Right atrium auricular region (tissue), 2 donors: Measurements from ENCODE around the gene SHC2. TPM values are rescaled to one million over a fixed set of nuclear protein-coding genes. Genes with fewer than 3 reads are reported as not detected.
A peak's percentile ranks its signal among the peaks of the same experiment; 100 is the strongest.

Experiments used
- DNase-seq: peaks from one replicate; pipeline ENCODE4 v3.0.0-alpha.2; 2019; ENCODE audit warnings: low spot score
- H3K27ac ChIP-seq, 2 donors: fragments of 200-600 bp; sonication (generic); 1 replicate in 1 of 2; 2 replicates in 1 of 2; pipeline ENCODE4 v1.5.1; 2016 to 2019
- H3K27me3 ChIP-seq, 2 donors: fragments of 200-600 bp; sonication (generic); one replicate each; pipeline versions ENCODE4 v1.5.1 to v1.6.0; 2017 to 2019
- H3K36me3 ChIP-seq: fragments of 200-600 bp; sonication (generic); one replicate; pipeline ENCODE4 v1.5.1; 2016
- H3K4me1 ChIP-seq, 2 donors: fragments of 200-600 bp; sonication (generic); one replicate each; pipeline versions ENCODE4 v1.5.1 to v1.6.0; 2017 to 2019
- H3K4me3 ChIP-seq, 2 donors: fragments of 200-600 bp; sonication (generic); 1 replicate in 1 of 2; 2 replicates in 1 of 2; pipeline ENCODE4 v1.5.1; 2017 to 2019; ENCODE audit warnings: mild to moderate bottlenecking in 1 of 2, moderate library complexity in 1 of 2
- H3K9me3 ChIP-seq, 2 donors: fragments of 200-600 bp; sonication (generic); one replicate each; pipeline ENCODE4 v1.5.1; 2019
- total RNA-seq, 2 donors: library from RNA; depleted of rRNA; stranded (reverse); fragments of >200 nt; gene quantifications; one replicate each; pipeline ENCODE4 v1.1.0, GENCODE V29; 2016
- TF ChIP-seq, protein P1 (sequence below), 2 donors: fragments of 200-600 bp; sonication (generic); IDR thresholded peaks; one replicate each; pipeline ENCODE4 v1.5.1; 2019; ENCODE audit warnings: antibody characterized with exemption in 2 of 2

SHC2 gene
- total RNA-seq, 2 donors from 2014 or later, result 9.6 to 26.8 TPM

DNA sequence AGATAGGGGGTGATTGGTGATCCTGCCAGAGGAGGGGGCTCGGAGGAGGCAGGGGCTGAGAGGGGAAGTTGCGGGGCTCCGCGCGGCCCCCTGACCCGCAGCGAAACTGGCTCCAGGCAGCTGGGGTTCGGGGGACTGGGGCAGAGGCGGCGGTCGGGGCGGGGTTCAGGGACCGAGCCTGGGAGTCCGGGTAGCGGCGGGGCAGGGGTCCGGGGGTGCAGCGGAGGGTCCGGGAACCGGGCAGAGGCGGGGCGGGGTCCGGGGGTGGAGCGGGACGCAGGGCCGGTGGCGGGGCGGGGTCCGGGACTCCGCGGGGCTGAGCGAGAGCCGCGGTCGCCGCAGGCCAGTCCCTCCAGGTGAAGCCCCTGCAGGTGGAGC is 36.6 kb upstream of the SHC2 start:
- Histone ChIP-seq H3K9me3 (no peaks in the 10 kb centered on the region), H3K4me3 (peak overlapping the region in 1 of 2 donors; percentile 11), H3K36me3 (no peaks in the 10 kb centered on the region), H3K27ac (no peak overlapping the region), H3K4me1 (peaks cover 0 to 21% of the 10 kb centered on the region in 2 donors), H3K27me3 (peaks cover 8 to 21% of the 10 kb centered on the region in 2 donors)
- TF ChIP-seq, protein P1, sequence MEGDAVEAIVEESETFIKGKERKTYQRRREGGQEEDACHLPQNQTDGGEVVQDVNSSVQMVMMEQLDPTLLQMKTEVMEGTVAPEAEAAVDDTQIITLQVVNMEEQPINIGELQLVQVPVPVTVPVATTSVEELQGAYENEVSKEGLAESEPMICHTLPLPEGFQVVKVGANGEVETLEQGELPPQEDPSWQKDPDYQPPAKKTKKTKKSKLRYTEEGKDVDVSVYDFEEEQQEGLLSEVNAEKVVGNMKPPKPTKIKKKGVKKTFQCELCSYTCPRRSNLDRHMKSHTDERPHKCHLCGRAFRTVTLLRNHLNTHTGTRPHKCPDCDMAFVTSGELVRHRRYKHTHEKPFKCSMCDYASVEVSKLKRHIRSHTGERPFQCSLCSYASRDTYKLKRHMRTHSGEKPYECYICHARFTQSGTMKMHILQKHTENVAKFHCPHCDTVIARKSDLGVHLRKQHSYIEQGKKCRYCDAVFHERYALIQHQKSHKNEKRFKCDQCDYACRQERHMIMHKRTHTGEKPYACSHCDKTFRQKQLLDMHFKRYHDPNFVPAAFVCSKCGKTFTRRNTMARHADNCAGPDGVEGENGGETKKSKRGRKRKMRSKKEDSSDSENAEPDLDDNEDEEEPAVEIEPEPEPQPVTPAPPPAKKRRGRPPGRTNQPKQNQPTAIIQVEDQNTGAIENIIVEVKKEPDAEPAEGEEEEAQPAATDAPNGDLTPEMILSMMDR (IDR thresholded peaks at IDR 0.05), result no peak
- no peak for DNase-seq

DNA sequence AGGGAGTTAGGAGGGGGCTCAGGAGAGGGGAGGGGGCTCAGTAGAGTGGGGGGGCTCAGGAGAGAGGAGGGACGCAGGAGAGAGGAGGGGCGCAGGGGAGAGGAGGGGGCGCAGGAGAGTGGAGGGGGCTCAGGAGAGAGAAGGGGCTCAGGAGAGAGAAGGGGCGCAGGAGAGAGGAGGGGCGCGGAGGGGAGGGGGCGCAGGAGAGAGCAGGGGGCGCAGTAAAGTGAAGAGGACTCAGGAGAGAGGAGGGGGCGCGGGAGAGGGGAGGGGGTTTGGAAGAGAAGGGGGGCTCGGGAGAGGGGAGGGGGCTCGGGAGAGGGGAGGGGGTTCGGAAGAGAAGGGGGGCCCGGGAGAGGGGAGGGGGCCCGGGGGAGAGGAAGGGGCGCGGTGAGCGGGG is 36.2 kb upstream of the SHC2 start:
- Histone ChIP-seq H3K4me1 (peaks cover 0 to 21% of the 10 kb centered on the region in 2 donors), H3K4me3 (no peak overlapping the region), H3K36me3 (no peaks in the 10 kb centered on the region), H3K27ac (no peak overlapping the region), H3K27me3 (peaks cover 8 to 21% of the 10 kb centered on the region in 2 donors), H3K9me3 (no peaks in the 10 kb centered on the region)
- no peak for DNase-seq
- TF ChIP-seq, protein P1 (IDR thresholded peaks at IDR 0.05), result no peak

DNA sequence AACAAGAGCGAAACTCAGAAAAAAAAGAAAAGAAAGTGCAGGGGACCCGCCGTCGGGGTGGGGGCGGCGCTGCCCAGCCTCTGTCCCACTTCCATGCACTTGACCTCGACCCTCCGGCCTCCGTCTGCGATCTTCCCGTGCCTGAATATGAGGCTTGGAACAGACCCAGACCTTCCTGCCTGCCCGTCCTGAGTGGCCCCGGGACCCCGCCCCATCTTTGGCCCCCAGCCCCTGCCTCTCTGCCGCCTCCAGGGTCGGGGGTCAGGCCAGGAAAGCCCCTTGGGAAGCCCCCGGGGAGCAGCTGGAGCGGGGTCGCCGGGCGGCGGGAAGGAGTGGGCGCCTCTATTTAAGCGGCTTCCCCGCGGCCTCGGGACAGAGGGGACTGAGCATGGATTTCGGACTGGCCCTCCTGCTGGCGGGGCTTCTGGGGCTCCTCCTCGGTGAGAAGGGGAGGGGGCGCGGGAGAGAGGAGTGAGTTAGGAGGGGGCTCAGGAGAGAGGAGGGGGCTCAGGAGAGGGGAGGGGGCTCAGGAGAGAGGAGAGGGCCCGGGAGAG is 35.4 kb upstream of the SHC2 start, which contains the start of gene MADCAM1:
TSS of gene MADCAM1 (plus strand) at position 375 of the 554 bp plus-strand sequence. CDS start at position 389, 14 bp downstream.
- no peak for DNase-seq
- H3K27me3 ChIP-seq, result peaks cover 8 to 21% of the 10 kb centered on the region in 2 donors
- H3K36me3 ChIP-seq, result no peaks in the 10 kb centered on the region
- no peak within 1 kb of the TSS for H3K27ac ChIP-seq
- peaks cover 0 to 21% of the 10 kb centered on the region in 2 donors for H3K4me1 ChIP-seq
- H3K4me3 ChIP-seq, result no peak within 1 kb of the TSS
- H3K9me3 ChIP-seq, result no peaks in the 10 kb centered on the region
- TF ChIP-seq, protein P1 (IDR thresholded peaks at IDR 0.05), result no peak

DNA sequence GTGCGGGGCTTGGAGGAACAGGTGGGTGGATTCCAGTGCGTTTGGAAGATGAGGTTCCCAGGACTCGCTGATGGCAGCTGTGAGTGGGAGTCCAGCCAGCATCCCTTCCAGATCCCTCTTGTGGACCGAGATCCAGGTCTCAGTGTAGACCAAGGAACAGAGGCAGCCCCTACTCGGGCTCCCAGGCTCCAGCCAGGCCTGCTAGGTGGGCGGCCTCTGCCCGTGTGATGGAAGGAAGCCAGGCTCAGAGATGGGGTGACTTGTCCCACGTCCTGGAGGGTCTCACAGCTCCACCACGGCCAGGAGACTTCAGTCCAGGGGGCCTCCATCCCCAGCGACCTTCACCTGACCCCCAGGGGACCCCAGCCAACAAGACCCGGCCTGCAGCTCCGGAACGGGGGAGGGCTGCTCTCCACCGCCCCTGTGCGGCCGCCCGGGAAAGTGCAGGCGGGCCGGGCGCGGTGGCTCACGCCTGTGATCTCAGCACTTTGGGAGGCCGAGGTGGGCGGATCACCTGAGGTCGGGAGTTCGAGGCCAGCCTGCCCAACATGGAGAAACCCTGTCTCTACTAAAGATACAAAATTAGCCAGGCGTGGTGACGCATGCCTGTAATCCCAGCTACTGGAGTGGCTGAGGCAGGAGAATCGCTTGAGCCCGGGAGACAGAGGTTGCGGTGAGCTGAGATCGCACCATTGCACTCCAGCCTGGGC is 34.7 kb upstream of the SHC2 start:
- no peak for DNase-seq
- no peak overlapping the region for H3K27ac ChIP-seq
- no peaks in the 10 kb centered on the region for H3K36me3 ChIP-seq
- peaks cover 0 to 21% of the 10 kb centered on the region in 2 donors for H3K4me1 ChIP-seq
- H3K4me3 ChIP-seq, result no peak overlapping the region
- H3K9me3 ChIP-seq, result no peaks in the 10 kb centered on the region
- TF ChIP-seq, protein P1 (IDR thresholded peaks at IDR 0.05), result peak; percentile 40 to 71
- peaks cover 8 to 21% of the 10 kb centered on the region in 2 donors for H3K27me3 ChIP-seq

DNA sequence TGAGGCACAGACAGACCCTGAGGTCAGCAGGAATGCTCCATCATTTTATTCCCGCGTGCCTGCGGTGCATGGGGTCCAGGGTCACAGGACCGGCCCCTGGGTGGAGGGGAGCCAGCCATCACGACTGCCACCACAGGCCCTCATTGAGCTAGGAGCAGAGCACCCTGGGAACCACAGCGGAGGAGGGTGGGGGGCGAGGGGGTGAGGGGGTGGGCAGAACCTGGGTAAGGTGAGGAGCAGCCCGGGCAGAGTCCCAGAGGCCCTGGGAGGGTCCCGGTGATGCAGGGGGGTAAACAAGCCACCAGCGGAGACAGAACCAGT is 34.2 kb upstream of the SHC2 start:
- H3K27ac ChIP-seq, result no peak overlapping the region
- peaks cover 8 to 21% of the 10 kb centered on the region in 2 donors for H3K27me3 ChIP-seq
- DNase-seq, result no peak
- H3K36me3 ChIP-seq, result no peaks in the 10 kb centered on the region
- no peaks in the 10 kb centered on the region for H3K9me3 ChIP-seq
- no peak overlapping the region for H3K4me3 ChIP-seq
- TF ChIP-seq, protein P1 (IDR thresholded peaks at IDR 0.05), result no peak
- peaks cover 0 to 21% of the 10 kb centered on the region in 2 donors for H3K4me1 ChIP-seq
